ENCODE measurements around the gene COL16A1.

The COL16A1 gene

DNA sequence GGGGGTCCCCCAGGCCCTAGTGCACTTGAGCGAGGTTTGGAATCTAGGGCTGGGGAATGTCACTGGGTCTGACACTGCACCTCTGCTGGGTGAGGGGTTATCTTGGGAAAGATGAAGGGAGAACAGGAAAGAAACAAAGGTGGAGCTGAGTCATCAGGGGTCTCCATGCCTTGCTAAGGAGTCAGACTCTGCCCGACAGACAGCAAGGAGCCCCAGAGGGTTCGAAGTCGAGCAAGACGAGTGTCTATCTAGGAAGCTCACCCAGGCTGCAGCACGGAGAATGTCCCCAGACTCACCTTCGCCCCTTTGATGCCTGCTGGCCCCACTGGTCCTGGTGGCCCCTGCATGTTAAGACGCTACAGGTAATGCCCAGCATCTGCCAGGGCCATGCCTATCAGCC lies 18.0 kb downstream of the COL16A1 start:
- H3K9me3 Mint-ChIP-seq: no peaks in the 10 kb centered on the region
- TF ChIP-seq, protein P1, sequence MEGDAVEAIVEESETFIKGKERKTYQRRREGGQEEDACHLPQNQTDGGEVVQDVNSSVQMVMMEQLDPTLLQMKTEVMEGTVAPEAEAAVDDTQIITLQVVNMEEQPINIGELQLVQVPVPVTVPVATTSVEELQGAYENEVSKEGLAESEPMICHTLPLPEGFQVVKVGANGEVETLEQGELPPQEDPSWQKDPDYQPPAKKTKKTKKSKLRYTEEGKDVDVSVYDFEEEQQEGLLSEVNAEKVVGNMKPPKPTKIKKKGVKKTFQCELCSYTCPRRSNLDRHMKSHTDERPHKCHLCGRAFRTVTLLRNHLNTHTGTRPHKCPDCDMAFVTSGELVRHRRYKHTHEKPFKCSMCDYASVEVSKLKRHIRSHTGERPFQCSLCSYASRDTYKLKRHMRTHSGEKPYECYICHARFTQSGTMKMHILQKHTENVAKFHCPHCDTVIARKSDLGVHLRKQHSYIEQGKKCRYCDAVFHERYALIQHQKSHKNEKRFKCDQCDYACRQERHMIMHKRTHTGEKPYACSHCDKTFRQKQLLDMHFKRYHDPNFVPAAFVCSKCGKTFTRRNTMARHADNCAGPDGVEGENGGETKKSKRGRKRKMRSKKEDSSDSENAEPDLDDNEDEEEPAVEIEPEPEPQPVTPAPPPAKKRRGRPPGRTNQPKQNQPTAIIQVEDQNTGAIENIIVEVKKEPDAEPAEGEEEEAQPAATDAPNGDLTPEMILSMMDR (IDR thresholded peaks at IDR 0.05): no peak

DNA sequence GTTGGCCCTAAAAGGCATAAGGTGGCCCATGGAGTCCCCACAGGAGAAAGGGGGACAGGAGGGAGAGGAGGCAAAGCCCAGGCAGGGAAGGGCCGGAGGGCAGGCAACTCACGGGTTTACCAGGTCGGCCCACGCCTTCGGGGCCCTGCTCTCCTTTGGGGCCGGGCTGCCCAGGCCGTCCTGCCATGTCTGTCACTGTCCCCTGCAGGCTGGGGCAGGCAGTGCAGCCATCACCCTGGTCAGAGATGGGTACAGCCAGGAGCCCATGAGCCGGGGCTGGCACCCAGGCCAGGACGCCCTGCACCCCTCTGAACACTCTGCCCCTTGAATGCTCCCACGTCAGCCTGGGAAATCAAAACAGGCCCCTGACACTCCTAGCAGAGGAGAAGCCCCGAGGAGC lies 19.8 kb downstream of the COL16A1 start:
- DNase-seq: no peak
- Mint-ChIP-seq H3K9me3 (no peaks in the 10 kb centered on the region), H3K27me3 (ENCODE audit: low read depth, poor library complexity) (peaks cover 3% of the 10 kb centered on the region), H3K4me1 (peaks cover 35% of the 10 kb centered on the region), H3K4me3 (no peak overlapping the region), H3K27ac (no peak overlapping the region), H3K36me3 (ENCODE audit: low read depth) (no peaks in the 10 kb centered on the region)
- TF ChIP-seq, protein P1 (IDR thresholded peaks at IDR 0.05): peak; percentile 37

More for the DNA sequence above, 18.0 kb downstream of the COL16A1 start:
- Mint-ChIP-seq H3K27me3 (ENCODE audit: low read depth, poor library complexity) (no peaks in the 10 kb centered on the region), H3K4me1 (peaks cover 49% of the 10 kb centered on the region), H3K4me3 (no peak overlapping the region), H3K36me3 (ENCODE audit: low read depth) (no peaks in the 10 kb centered on the region), H3K27ac (no peak overlapping the region)
- DNase-seq: no peak

DNA sequence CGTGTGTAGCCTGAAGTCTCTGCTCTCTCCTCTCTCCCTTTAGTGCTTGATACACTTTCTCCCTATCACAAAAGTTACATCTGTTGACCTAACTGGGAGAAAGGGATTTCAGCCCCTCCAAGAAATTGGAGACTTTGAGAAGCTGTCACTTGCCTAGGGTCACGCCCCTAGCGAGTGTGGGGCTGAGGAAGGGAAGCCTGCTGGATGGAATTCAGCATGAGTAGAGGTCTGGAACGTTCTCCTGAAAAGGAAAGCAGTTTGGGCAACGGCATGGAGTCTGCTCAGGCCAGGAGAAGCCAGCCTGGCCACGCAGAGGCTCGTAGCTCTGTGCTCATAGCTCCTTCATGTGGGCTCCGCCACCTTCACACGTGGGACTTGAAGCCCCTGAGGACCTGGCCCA lies 22.4 kb downstream of the COL16A1 start:
- H3K27me3 Mint-ChIP-seq (ENCODE audit: low read depth, poor library complexity): peaks cover 6% of the 10 kb centered on the region
- no peak for DNase-seq
- H3K36me3 Mint-ChIP-seq (ENCODE audit: low read depth): no peaks in the 10 kb centered on the region
- H3K4me3 Mint-ChIP-seq: no peak overlapping the region
- no peak overlapping the region for H3K27ac Mint-ChIP-seq
- TF ChIP-seq, protein P1 (IDR thresholded peaks at IDR 0.05): no peak
- H3K9me3 Mint-ChIP-seq: no peaks in the 10 kb centered on the region
- H3K4me1 Mint-ChIP-seq: peaks cover 22% of the 10 kb centered on the region

DNA sequence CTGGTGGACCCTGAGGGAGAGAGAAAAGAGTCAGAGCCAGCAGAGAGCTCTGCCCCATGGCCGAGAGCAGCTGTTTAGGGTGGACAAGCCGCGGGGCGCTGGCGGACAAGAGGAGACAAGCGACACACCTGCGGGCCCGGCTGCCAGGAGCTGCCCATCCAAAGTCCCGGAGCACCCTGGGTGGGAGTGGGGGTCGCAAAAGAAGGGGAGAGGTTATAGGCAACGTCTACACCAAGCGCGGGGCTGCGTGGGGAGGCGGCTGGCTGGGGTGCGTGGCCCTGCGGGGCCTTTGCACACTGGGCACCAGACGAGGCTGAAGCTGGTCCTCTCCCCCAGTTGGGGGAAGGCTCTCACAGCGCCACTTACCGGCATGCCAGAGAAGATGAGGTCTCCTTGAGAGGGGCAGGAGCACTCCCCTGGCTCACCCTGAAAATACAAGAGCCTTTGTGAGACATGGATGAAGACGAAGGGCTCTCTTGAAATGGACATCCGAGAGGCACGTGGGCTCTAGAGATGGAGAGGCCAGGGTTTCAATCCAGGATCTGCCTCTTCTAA lies 24.1 kb downstream of the COL16A1 start:
- Mint-ChIP-seq H3K9me3 (no peaks in the 10 kb centered on the region), H3K27me3 (ENCODE audit: low read depth, poor library complexity) (peaks cover 6% of the 10 kb centered on the region), H3K36me3 (ENCODE audit: low read depth) (no peaks in the 10 kb centered on the region), H3K27ac (no peak overlapping the region), H3K4me3 (no peak overlapping the region), H3K4me1 (peaks cover 16% of the 10 kb centered on the region)
- no peak for DNase-seq
- TF ChIP-seq, protein P1 (IDR thresholded peaks at IDR 0.05): no peak

DNA sequence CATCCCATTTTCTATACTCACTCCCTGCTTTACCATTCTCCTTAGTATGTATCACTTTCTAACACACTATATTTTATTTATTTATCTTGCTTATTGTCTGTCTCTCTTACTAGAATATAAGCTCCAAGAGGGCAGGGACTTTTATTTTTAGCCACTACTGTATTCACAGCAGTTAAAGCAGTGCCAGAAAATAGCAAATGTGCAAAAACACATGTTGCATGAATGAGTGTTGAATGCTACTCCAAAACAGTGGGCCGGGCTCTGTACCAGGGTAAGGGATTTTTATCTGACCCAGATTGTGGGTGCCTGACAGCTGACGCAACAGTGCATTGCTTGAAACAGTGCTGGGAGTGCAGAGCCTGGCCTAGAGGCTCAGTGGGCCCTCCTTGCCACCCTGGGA lies 24.7 kb downstream of the COL16A1 start:
- H3K4me3 Mint-ChIP-seq: no peak overlapping the region
- peaks cover 6% of the 10 kb centered on the region for H3K27me3 Mint-ChIP-seq (ENCODE audit: low read depth, poor library complexity)
- TF ChIP-seq, protein P1 (IDR thresholded peaks at IDR 0.05): no peak
- no peak for DNase-seq
- H3K4me1 Mint-ChIP-seq: peaks cover 16% of the 10 kb centered on the region
- H3K36me3 Mint-ChIP-seq (ENCODE audit: low read depth): no peaks in the 10 kb centered on the region
- H3K9me3 Mint-ChIP-seq: no peaks in the 10 kb centered on the region
- no peak overlapping the region for H3K27ac Mint-ChIP-seq

DNA sequence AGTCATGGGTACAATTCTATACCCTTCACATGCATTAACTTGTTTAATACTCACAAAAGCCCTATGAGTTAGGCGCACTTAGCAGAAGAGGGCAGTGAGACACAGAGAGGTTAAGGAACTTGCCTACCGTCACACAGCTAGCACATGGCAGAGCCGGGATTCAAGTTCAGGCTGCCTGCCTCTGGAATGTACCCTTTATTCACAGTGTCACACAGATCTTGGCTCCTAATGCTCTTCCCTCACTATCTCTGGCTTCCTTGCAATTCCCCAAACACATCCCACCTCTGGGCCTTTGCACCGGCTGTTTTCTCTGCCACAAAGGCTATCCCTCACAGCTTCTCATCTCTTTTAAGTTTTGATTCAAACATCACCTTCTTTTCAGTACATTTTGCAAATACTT lies 25.1 kb downstream of the COL16A1 start:
- H3K4me1 Mint-ChIP-seq: peaks cover 16% of the 10 kb centered on the region
- no peaks in the 10 kb centered on the region for H3K9me3 Mint-ChIP-seq
- TF ChIP-seq, protein P1 (IDR thresholded peaks at IDR 0.05): no peak
- DNase-seq: no peak
- H3K4me3 Mint-ChIP-seq: no peak overlapping the region
- H3K27ac Mint-ChIP-seq: no peak overlapping the region
- no peaks in the 10 kb centered on the region for H3K36me3 Mint-ChIP-seq (ENCODE audit: low read depth)
- peaks cover 6% of the 10 kb centered on the region for H3K27me3 Mint-ChIP-seq (ENCODE audit: low read depth, poor library complexity)
